ENCODE data around the gene FIBIN.
"Not testable (repeated sequence)": the region's sequence is repeated elsewhere in the genome, so short reads cannot be mapped to it uniquely, and the experiment has no call there.

FIBIN gene

GRCh38 chr11:26993965-26994457, at the start of gene FIBIN:
Gene FIBIN, plus strand, starts transcription at chr11:26994112. Its CDS starts 415 bp downstream, at chr11:26994527.
- DNase-seq = no peak

- no peak for DNase-seq
These were observed 48.8 kb upstream of the FIBIN start for GRCh38 chr11:26944866-26945664.

- DNase-seq = peak; percentile 9
These were observed 47.6 kb upstream of the FIBIN start for GRCh38 chr11:26946257-26946716.

GRCh38 chr11:26947379-26947844, 46.5 kb upstream of the FIBIN start:
- DNase-seq = no peak

GRCh38 chr11:26947904-26948639, 45.8 kb upstream of the FIBIN start:
- DNase-seq = no peak

- DNase-seq = no peak
These were observed 45.0 kb upstream of the FIBIN start for GRCh38 chr11:26948881-26949280.

- DNase-seq = no peak
These were observed 44.1 kb upstream of the FIBIN start for GRCh38 chr11:26949846-26950245.

GRCh38 chr11:26950260-26950719, 43.6 kb upstream of the FIBIN start:
- DNase-seq = no peak

GRCh38 chr11:26951809-26952515, 42.0 kb upstream of the FIBIN start:
- DNase-seq = no peak

- DNase-seq = no peak
These were observed 40.0 kb upstream of the FIBIN start for GRCh38 chr11:26953770-26954392.

- DNase-seq = no peak
These were observed 35.8 kb upstream of the FIBIN start for GRCh38 chr11:26958005-26958701.

- no peak for DNase-seq
These were observed 35.2 kb upstream of the FIBIN start for GRCh38 chr11:26958702-26959049.

GRCh38 chr11:26960281-26960680, 33.6 kb upstream of the FIBIN start:
- DNase-seq = no peak

- no peak for DNase-seq
These were observed 30.1 kb upstream of the FIBIN start for GRCh38 chr11:26963764-26964163.

- no peak for DNase-seq
These were observed 29.6 kb upstream of the FIBIN start for GRCh38 chr11:26964339-26964738.

- peak; percentile 71 for DNase-seq
These were observed 28.9 kb upstream of the FIBIN start for GRCh38 chr11:26964847-26965485.

- no peak for DNase-seq
These were observed 22.0 kb upstream of the FIBIN start for GRCh38 chr11:26971961-26972360.

- DNase-seq = no peak
These were observed 19.7 kb upstream of the FIBIN start for GRCh38 chr11:26974069-26974783.

- DNase-seq = no peak
These were observed 18.9 kb upstream of the FIBIN start for GRCh38 chr11:26974996-26975395.

GRCh38 chr11:26976389-26976788, 17.5 kb upstream of the FIBIN start:
- DNase-seq = peak; percentile 9

GRCh38 chr11:26977209-26977608, 16.7 kb upstream of the FIBIN start:
- DNase-seq = not testable (repeated sequence)
